IPS DF 4.7 (cell line): ENCODE data around the gene CASQ2.

Experiments
- DNase-seq: peaks from one replicate; pipeline ENCODE4 v3.0.0-alpha.2; 2013; ENCODE audit warnings: low spot score; ENCODE audit errors: extremely low read depth

CASQ2 gene

GRCh38 chr1:115665319-115666096, 103.0 kb downstream of the CASQ2 start:
- no peak for DNase-seq

- DNase-seq: no peak
These were observed 107.4 kb downstream of the CASQ2 start for GRCh38 chr1:115661157-115661556.

GRCh38 chr1:115660151-115660550, 108.4 kb downstream of the CASQ2 start:
- no peak for DNase-seq

- DNase-seq: no peak
These were observed 109.9 kb downstream of the CASQ2 start for GRCh38 chr1:115658646-115659045.

- no peak for DNase-seq
These were observed 111.9 kb downstream of the CASQ2 start for GRCh38 chr1:115656461-115657077.

GRCh38 chr1:115655916-115656315, 112.6 kb downstream of the CASQ2 start:
- no peak for DNase-seq

GRCh38 chr1:115655306-115655663, 113.2 kb downstream of the CASQ2 start:
- no peak for DNase-seq

- DNase-seq: no peak
These were observed 113.7 kb downstream of the CASQ2 start for GRCh38 chr1:115654663-115655305.

GRCh38 chr1:115654125-115654524, 114.4 kb downstream of the CASQ2 start:
- no peak for DNase-seq

GRCh38 chr1:115652236-115652788, 116.2 kb downstream of the CASQ2 start:
- DNase-seq: no peak

GRCh38 chr1:115651391-115651790, 117.1 kb downstream of the CASQ2 start:
- no peak for DNase-seq

GRCh38 chr1:115650961-115651360, 117.6 kb downstream of the CASQ2 start:
- DNase-seq: no peak
